ENCODE data around the gene PHC1. TPM values are rescaled to one million over a fixed set of nuclear protein-coding genes. Genes with fewer than 3 reads are reported as not detected.

The PHC1 gene
- polyA plus RNA-seq, 1 of the 3 experiments (the other 2 are of a cell fraction): 27.0 TPM

DNA sequence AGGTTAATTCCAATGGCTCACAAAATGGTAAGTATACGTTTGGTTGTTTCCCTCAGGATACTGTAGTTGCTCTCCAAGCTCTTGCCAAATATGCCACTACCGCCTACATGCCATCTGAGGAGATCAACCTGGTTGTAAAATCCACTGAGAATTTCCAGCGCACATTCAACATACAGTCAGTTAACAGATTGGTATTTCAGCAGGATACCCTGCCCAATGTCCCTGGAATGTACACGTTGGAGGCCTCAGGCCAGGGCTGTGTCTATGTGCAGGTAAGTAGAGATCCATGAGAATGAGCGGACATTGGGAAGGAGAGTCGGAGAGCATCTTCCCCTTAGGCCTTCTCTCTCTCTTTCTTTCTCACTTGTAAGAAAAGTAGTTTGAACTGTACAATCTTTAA, 46.5 kb upstream of the PHC1 start:
- Histone ChIP-seq H3K27ac (ENCODE audit: low read depth in 2 of 2, low read length in 1 of 2) (no peak overlapping the region), H3K4me1 (ENCODE audit: control insufficient read depth in 1 of 2, insufficient read depth in 2 of 2, low read depth in 1 of 2, low read length in 1 of 2) (no peaks in the 10 kb centered on the region), H3K9me3 (no peaks in the 10 kb centered on the region), H4K20me1 (ENCODE audit: insufficient read depth) (no peaks in the 10 kb centered on the region), H3K9ac (no peak overlapping the region), H3K27me3 (ENCODE audit: insufficient read depth) (no peaks in the 10 kb centered on the region), H3K79me2 (ENCODE audit: insufficient read depth) (no peaks in the 10 kb centered on the region), H3K4me3 (ENCODE audit: low read depth in 2 of 2, low read length in 1 of 2) (no peak overlapping the region), H2AFZ (ENCODE audit: low read depth) (no peak overlapping the region), H3K36me3 (replicated peaks in 1 of 2; ENCODE audit: control insufficient read depth in 1 of 2, insufficient read depth in 2 of 2, low read length in 1 of 2) (no peaks in the 10 kb centered on the region), H3F3A (replicated peaks; ENCODE audit: insufficient read depth) (no peaks in the 10 kb centered on the region), H3K9me2 (no peaks in the 10 kb centered on the region), H3K4me2 (no peak overlapping the region)
- POLR2A ChIA-PET: no interaction called here
- 56% methylated on average over 6 of the region's 6 CpGs for WGBS (ENCODE audit: low lambda C conversion rate)
- TF ChIP-seq TEAD4 (IDR thresholded peaks at IDR 0.05; ENCODE audit: borderline replicate concordance, insufficient read depth) (no peak), SMC3 (IDR thresholded peaks at IDR 0.05; ENCODE audit: low read depth, low read length) (no peak), RCOR1 (IDR thresholded peaks at IDR 0.05; ENCODE audit: low read length) (no peak), NRF1 (IDR thresholded peaks at IDR 0.05; ENCODE audit: low read depth, low read length) (no peak), TCF12 (IDR thresholded peaks at IDR 0.05) (no peak), MEF2A (IDR thresholded peaks at IDR 0.05; ENCODE audit: borderline replicate concordance, low read depth) (no peak)
- TF ChIP-seq, protein P1, sequence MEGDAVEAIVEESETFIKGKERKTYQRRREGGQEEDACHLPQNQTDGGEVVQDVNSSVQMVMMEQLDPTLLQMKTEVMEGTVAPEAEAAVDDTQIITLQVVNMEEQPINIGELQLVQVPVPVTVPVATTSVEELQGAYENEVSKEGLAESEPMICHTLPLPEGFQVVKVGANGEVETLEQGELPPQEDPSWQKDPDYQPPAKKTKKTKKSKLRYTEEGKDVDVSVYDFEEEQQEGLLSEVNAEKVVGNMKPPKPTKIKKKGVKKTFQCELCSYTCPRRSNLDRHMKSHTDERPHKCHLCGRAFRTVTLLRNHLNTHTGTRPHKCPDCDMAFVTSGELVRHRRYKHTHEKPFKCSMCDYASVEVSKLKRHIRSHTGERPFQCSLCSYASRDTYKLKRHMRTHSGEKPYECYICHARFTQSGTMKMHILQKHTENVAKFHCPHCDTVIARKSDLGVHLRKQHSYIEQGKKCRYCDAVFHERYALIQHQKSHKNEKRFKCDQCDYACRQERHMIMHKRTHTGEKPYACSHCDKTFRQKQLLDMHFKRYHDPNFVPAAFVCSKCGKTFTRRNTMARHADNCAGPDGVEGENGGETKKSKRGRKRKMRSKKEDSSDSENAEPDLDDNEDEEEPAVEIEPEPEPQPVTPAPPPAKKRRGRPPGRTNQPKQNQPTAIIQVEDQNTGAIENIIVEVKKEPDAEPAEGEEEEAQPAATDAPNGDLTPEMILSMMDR (IDR thresholded peaks at IDR 0.05): no peak
- TF ChIP-seq, protein P2, sequence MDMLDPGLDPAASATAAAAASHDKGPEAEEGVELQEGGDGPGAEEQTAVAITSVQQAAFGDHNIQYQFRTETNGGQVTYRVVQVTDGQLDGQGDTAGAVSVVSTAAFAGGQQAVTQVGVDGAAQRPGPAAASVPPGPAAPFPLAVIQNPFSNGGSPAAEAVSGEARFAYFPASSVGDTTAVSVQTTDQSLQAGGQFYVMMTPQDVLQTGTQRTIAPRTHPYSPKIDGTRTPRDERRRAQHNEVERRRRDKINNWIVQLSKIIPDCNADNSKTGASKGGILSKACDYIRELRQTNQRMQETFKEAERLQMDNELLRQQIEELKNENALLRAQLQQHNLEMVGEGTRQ (IDR thresholded peaks at IDR 0.05; ENCODE audit: borderline replicate concordance, low read depth, low read length): no peak
- CTCF ChIA-PET: interaction anchor here (1.0 to 1.4 kb wide), 2 partner anchors 22 to 182 kb away, joined by 6 to 8 read pairs; no protein-coding TSS in a partner anchor
- DNase-seq: no peak

DNA sequence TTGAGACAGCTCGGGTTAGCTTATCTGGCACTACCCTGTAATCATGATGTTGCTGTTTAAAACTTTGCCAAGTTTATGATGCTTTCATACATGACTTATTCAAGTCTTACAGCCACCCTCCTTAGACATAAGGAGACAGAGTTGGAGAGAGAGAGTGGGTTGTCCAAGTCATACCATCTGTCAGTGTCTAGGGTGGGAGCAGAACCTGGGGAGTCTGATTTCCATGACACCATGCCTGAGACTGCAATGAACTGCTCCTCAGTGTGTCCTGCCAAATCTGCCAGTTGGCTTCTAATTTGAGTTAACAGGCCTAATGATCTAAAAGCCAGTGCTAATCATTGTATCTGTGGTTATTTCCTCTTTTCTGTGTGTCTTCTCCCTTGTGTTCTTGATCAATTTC, 43.7 kb upstream of the PHC1 start:
- Histone ChIP-seq H3K4me1 (ENCODE audit: control insufficient read depth in 1 of 2, insufficient read depth in 2 of 2, low read depth in 1 of 2, low read length in 1 of 2) (no peaks in the 10 kb centered on the region), H2AFZ (ENCODE audit: low read depth) (no peak overlapping the region), H3K9me2 (no peaks in the 10 kb centered on the region), H3K79me2 (ENCODE audit: insufficient read depth) (no peaks in the 10 kb centered on the region), H3K27me3 (ENCODE audit: insufficient read depth) (no peaks in the 10 kb centered on the region), H3K9ac (no peak overlapping the region), H3F3A (replicated peaks; ENCODE audit: insufficient read depth) (no peaks in the 10 kb centered on the region), H3K36me3 (replicated peaks in 1 of 2; ENCODE audit: control insufficient read depth in 1 of 2, insufficient read depth in 2 of 2, low read length in 1 of 2) (no peaks in the 10 kb centered on the region), H3K27ac (ENCODE audit: low read depth in 2 of 2, low read length in 1 of 2) (no peak overlapping the region), H3K9me3 (no peaks in the 10 kb centered on the region), H4K20me1 (ENCODE audit: insufficient read depth) (no peaks in the 10 kb centered on the region), H3K4me2 (no peak overlapping the region), H3K4me3 (ENCODE audit: low read depth in 2 of 2, low read length in 1 of 2) (no peak overlapping the region)
- WGBS (ENCODE audit: low lambda C conversion rate): 71% methylated on average over 1 of the region's 1 CpG
- DNase-seq: no peak
- POLR2A ChIA-PET: no interaction called here
- CTCF ChIA-PET: interaction anchor here (1.5 kb wide), 1 partner anchor 10 kb away, joined by 10 read pairs; no protein-coding TSS in a partner anchor
- TF ChIP-seq POLR2AphosphoS5 (IDR thresholded peaks at IDR 0.05; ENCODE audit: low read depth, low read length) (no peak), SMC3 (IDR thresholded peaks at IDR 0.05; ENCODE audit: low read depth, low read length) (no peak), TAF1 (IDR thresholded peaks at IDR 0.05; ENCODE audit: borderline replicate concordance, low read depth, low read length) (no peak), MEF2A (IDR thresholded peaks at IDR 0.05; ENCODE audit: borderline replicate concordance, low read depth) (no peak), GABPA (IDR thresholded peaks at IDR 0.05; ENCODE audit: low read depth) (no peak), CHD2 (IDR thresholded peaks at IDR 0.05; ENCODE audit: low read length, partially characterized antibody) (no peak), GATA2 (CRISPR knock-in tag; IDR thresholded peaks at IDR 0.05) (no peak), NRF1 (IDR thresholded peaks at IDR 0.05; ENCODE audit: low read depth, low read length) (no peak), MXI1 (IDR thresholded peaks at IDR 0.05; ENCODE audit: low read depth, low read length) (no peak), EP300 (IDR thresholded peaks at IDR 0.05; ENCODE audit: borderline replicate concordance in 1 of 2, low read depth in 1 of 2, low read length in 1 of 2) (no peak)
- TF ChIP-seq, protein P3, sequence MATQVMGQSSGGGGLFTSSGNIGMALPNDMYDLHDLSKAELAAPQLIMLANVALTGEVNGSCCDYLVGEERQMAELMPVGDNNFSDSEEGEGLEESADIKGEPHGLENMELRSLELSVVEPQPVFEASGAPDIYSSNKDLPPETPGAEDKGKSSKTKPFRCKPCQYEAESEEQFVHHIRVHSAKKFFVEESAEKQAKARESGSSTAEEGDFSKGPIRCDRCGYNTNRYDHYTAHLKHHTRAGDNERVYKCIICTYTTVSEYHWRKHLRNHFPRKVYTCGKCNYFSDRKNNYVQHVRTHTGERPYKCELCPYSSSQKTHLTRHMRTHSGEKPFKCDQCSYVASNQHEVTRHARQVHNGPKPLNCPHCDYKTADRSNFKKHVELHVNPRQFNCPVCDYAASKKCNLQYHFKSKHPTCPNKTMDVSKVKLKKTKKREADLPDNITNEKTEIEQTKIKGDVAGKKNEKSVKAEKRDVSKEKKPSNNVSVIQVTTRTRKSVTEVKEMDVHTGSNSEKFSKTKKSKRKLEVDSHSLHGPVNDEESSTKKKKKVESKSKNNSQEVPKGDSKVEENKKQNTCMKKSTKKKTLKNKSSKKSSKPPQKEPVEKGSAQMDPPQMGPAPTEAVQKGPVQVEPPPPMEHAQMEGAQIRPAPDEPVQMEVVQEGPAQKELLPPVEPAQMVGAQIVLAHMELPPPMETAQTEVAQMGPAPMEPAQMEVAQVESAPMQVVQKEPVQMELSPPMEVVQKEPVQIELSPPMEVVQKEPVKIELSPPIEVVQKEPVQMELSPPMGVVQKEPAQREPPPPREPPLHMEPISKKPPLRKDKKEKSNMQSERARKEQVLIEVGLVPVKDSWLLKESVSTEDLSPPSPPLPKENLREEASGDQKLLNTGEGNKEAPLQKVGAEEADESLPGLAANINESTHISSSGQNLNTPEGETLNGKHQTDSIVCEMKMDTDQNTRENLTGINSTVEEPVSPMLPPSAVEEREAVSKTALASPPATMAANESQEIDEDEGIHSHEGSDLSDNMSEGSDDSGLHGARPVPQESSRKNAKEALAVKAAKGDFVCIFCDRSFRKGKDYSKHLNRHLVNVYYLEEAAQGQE (IDR thresholded peaks at IDR 0.05; ENCODE audit: low read depth, low read length): no peak
- TF ChIP-seq, protein P4, sequence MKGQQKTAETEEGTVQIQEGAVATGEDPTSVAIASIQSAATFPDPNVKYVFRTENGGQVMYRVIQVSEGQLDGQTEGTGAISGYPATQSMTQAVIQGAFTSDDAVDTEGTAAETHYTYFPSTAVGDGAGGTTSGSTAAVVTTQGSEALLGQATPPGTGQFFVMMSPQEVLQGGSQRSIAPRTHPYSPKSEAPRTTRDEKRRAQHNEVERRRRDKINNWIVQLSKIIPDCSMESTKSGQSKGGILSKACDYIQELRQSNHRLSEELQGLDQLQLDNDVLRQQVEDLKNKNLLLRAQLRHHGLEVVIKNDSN (IDR thresholded peaks at IDR 0.05; ENCODE audit: borderline replicate concordance, low read depth): no peak
- TF ChIP-seq, protein P5, sequence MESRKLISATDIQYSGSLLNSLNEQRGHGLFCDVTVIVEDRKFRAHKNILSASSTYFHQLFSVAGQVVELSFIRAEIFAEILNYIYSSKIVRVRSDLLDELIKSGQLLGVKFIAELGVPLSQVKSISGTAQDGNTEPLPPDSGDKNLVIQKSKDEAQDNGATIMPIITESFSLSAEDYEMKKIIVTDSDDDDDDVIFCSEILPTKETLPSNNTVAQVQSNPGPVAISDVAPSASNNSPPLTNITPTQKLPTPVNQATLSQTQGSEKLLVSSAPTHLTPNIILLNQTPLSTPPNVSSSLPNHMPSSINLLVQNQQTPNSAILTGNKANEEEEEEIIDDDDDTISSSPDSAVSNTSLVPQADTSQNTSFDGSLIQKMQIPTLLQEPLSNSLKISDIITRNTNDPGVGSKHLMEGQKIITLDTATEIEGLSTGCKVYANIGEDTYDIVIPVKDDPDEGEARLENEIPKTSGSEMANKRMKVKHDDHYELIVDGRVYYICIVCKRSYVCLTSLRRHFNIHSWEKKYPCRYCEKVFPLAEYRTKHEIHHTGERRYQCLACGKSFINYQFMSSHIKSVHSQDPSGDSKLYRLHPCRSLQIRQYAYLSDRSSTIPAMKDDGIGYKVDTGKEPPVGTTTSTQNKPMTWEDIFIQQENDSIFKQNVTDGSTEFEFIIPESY (IDR thresholded peaks at IDR 0.05; ENCODE audit: borderline replicate concordance, low read depth): no peak
